GM10266 (cell line): ENCODE results near the gene ZNF548.
A peak's percentile ranks its signal among the peaks of the same experiment; 100 is the strongest.

ENCODE experiments used
- DNase-seq: peaks from one replicate; pipeline ENCODE4 v3.0.0; 2012; ENCODE audit errors: extremely low spot score
- TF ChIP-seq, protein P1 (sequence below): IDR thresholded peaks from 2 replicates; pipeline ENCODE4 v1.5.1; 2012; ENCODE audit warnings: mild to moderate bottlenecking, low read depth; ENCODE audit not compliant: control insufficient read depth, insufficient read depth; ENCODE audit errors: missing control alignments

The ZNF548 gene

DNA sequence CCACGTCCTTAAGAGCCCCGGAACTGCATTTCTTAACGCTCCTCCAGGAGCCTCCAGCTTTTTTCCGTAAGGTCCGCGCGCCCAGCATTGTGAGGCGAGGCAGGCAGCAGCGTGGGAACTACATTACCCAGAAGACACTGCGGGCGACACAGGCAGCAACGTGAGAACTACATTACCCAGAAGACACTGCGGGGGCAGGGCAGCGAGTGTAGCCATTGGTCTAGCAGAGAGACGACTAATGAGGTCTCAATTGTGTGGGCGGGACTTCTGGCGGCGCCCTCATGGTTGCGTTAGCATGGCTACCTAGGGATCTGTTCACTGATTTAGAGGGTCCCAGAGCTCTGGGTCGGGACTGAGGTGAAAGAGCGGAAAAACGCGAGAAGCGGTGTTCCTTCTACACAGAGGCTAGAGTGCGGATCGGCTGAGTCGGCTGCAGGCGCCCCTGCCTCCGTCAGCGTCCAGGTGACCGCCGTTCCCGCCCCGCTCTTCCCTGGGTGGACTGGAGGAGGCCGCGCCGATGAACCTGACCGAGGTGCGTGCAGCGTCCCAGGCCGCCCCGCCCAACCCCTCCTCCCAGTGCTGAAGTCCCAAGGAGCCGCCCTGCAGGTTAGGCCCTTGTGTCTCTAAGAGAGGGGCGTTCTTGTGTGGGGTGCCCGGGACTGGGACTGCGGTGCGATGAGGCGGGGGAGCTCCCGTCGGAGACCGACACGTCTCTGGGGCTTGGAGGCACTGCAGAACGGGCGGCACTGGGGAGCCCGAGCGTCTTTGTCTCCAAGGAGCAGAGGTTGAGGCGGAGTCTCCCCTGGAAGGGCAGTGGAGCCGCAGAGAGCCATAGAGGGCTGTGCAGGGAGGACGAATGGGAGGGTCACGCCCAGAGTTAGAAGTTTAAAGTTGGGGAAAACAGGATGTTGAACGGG, 45.7 kb downstream of the ZNF548 start, which contains the start of gene ZNF749:
Gene ZNF749 (plus strand): TSS at position 264 of the 917 bp plus-strand sequence. CDS start 254 bp downstream, at position 518.
- DNase-seq, result peak; percentile 94
- TF ChIP-seq, protein P1, sequence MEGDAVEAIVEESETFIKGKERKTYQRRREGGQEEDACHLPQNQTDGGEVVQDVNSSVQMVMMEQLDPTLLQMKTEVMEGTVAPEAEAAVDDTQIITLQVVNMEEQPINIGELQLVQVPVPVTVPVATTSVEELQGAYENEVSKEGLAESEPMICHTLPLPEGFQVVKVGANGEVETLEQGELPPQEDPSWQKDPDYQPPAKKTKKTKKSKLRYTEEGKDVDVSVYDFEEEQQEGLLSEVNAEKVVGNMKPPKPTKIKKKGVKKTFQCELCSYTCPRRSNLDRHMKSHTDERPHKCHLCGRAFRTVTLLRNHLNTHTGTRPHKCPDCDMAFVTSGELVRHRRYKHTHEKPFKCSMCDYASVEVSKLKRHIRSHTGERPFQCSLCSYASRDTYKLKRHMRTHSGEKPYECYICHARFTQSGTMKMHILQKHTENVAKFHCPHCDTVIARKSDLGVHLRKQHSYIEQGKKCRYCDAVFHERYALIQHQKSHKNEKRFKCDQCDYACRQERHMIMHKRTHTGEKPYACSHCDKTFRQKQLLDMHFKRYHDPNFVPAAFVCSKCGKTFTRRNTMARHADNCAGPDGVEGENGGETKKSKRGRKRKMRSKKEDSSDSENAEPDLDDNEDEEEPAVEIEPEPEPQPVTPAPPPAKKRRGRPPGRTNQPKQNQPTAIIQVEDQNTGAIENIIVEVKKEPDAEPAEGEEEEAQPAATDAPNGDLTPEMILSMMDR, result no peak

DNA sequence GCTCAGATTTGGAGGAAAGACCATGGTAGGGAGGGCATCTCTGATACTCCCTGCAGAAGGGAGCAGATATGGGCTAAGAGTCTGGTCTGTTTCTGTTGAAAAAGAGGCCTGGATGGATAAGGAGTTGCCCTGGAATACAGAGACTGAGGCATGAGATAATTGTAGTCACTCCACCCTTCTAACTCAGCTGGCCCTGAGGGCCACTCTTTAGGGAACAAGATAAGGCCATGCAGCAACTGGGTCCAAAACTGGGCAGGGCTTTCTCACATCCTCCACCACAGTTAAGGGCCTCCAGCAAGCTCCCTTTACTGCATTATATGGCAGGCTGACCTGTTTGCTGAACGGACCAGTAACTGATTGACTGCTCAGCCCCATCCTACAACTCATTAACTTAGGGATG, 46.8 kb downstream of the ZNF548 start:
- no peak for DNase-seq
- TF ChIP-seq, protein P1, result no peak

DNA sequence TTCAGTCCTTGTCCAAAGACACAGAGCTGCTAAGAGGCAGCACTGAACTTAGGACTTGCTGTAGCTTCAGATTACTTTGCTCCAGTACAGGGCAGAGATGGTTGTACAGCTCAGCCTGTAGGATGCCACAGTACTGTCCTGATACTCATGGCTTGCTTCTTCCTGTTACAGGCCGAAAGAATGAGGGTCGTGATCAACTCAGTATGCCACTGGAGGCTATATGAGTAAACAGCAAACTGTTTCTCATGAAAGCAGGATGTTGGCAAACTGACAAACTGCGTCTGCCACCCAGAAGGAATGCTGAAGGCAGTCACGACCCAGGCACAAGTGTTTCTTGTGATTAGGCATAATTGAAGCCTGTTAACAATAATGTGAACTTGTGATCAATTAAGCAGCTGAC, 48.3 kb downstream of the ZNF548 start:
- TF ChIP-seq, protein P1, result no peak
- no peak for DNase-seq

DNA sequence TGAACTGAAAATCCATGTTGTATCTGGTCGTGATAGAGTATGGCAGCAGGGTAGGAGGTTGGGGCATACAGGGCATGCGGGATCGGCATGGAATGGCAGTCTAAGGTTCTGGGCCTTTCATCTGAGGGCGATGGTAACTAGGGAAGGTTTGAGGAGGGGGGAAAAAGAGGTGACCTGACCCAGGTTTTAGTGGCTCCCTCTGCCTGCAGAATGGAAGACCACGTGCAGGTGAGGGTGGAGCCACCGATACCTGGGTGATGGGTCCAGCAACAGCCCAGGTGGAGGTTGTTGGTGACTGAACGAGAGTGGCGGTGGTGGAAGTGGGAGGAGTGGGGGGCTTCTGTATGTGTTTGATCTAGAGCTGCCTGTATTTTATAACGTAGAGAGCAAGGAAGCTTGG, 49.3 kb downstream of the ZNF548 start:
- no peak for DNase-seq
- TF ChIP-seq, protein P1, result no peak

DNA sequence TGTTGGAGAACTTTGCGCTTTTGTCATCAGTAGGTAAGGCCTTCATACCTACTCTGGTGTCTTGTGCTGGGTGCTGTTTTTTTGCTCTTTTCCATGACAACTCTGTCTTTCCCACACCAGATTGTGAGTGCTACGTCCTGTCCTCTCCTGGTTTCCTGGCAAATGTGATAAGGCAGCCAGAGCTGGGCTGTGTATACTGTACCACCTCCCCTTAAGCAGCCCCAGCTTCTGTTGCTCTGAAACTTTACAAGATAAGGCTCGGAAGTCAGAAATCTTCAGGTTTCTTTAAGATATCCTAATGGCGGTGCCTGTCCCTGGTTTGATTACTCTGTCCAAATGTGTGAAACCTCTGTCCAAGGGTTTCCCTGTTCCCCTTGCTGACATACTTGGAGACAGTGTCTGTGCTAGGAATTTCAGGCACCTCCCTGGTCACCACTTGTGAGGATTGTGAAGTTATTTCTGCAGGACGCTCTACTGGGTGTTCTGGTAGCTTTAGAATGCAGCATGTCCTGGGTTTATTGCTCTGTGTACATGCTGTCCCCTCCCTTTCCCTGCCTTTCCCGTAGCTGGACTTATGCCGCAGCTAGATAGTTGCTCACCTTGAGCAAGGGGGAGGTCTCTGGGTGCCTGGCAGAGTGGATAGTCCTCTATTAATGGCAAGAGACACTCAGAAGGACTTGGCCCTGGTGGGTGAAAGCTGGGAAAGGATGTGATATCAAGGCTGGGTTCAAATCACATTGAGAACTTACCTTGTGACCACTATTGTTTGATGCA, 52.5 kb downstream of the ZNF548 start:
- TF ChIP-seq, protein P1, result no peak
- no peak for DNase-seq

DNA sequence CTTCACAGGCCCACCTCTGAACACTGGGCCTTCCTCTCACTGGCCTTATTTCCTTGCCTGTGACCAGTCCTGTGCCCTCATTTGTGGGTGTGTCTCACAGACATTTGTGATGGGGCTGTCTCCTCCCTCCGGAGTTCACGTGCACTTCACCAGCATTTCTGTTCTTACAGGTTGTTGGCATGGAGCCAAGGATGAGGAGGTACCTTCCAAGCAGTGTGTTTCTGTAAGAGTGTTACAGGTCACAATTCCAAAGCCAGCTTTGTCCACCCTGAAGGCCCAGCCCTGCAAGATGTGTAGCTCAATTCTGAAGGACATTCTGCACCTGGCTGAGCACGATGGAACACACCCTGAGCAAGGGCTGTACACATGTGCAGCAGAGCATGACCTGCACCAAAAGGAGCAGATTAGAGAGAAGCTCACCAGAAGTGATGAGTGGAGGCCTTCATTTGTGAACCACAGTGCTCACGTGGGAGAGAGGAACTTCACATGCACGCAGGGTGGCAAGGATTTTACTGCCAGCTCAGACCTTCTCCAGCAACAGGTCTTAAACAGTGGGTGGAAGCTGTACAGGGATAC, 53.6 kb downstream of the ZNF548 start:
- TF ChIP-seq, protein P1, result no peak
- DNase-seq, result no peak
